Activated CD8-positive, alpha-beta memory T cell treated with anti-CD3 and anti-CD28 coated beads, Interleukin-2, amount 50 U/mL, for 24 hours (primary cell): Measurements from ENCODE around the gene MSRB1.

ENCODE experiments used
- DNase-seq: peaks from one replicate; pipeline ENCODE4 v3.0.0-alpha.2; 2020; ENCODE audit errors: extremely low read depth

Gene MSRB1, protein sequence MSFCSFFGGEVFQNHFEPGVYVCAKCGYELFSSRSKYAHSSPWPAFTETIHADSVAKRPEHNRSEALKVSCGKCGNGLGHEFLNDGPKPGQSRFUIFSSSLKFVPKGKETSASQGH

DNA sequence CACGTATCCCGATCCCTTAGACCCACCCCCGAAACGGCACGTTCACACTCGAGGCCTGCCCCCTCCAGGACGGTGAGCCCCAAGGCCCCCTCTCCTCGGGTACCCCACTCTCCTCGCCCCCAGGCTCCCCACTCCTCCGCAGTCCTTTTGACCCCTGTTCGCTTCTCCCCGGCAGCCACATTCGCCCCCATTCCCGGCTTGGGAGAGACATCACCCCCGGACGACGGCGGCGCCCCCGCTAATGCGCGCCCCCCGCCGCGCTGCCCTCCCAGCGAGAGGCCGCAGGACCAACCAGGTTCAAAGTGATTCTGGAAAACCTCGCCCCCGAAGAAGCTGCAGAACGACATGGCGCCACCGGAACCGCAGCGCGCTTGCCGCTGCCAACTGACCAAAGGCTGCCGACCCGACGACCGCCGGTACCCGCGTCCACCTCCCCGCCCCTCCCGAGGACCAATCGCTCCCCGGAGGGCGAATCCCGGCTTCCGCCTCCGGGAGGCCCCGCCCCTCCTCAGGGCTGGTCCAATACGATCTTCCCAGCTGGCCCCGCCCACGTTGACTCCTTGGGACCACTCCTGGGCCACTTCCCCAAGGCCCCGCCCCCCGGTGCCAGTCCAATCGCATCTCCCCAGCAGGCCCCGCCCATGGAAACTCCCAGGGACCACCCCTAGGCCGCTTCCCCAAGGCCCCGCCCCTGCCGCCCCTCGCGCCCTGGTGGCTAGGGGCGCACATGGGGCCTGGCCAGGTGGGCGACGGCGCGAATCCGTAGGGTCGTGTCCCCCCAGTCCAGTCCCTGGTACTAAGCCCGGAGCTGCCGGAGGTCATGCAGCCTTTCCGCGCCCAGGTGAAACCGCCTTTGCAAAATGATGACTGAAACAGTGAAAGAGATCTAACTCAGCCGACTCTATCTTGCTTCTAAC, at the start of gene MSRB1:
Gene MSRB1 (minus strand): TSS at position 390 of the 917 bp plus-strand sequence. CDS start 43 bp downstream, at position 347.
- peak; percentile 99 for DNase-seq

DNA sequence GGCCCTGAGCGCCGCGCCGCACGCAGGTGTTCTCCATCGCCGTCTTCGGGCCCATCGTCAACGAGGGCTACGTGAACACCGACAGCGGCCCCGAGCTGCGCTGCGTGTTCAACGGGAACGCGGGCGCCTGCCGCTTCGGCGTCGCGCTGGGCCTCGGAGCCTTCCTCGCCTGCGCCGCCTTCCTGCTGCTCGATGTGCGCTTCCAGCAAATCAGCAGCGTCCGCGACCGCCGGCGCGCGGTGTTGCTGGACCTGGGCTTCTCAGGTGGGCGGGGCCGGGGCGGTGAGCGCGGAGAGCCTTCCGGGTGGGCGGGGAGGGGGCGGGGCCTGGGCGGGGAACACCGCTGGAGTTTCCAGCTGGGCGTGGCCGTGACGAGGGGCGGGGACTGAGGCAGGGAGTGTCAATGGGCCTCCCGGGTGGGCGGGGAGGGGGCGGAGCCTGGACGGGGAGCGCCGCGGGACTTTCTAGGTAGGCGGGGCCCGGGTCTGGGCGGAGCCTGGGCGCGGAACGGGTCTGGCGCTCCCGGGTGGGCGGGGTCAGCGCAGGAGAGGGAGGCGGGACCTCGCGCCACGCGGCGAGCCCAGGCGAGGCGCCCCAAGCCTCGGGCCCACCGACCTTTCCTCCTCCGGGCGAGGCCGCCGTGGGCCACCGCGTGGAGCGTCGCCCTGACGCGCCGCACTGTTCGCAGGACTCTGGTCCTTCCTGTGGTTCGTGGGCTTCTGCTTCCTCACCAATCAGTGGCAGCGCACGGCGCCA, 49.1 kb upstream of the MSRB1 start:
- DNase-seq = peak; percentile 91

DNA sequence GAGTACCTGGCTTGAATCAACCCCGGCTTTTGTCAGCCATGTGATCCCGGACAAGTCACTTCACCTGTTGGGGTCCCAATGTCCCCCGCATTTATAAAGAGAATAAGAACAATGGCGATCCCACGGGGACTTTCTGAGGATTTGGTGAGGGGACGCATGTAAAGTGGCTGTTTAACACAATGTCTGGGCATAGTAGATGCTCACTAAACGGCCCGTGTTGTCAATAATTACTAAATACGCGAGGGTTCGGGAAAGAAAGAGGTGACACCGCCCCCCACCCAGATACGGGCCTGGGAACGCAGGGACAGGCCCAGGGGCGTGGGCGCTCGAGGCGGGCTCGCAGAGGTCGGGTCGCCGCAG, 48.6 kb upstream of the MSRB1 start:
- no peak for DNase-seq

DNA sequence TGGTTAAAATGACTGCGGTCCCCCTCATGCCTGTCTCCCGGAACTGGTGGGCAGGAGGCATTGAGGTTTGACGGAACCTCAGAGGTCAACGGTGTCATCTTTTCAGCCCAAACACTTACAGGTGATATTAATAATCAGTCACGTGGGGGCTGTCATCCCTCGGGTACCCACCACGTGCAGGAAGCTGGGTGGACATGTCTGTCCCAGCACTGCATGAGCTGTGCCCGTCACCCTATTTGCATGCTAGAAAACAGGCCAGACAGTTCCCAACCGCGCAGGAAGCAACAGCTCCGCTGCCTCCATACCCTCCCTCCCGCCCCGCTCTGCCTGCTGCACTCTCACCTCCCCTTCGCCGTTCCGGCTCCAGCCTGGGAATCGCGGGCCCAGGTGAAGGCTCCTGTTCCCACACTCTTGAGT, 48.1 kb upstream of the MSRB1 start:
- no peak for DNase-seq

DNA sequence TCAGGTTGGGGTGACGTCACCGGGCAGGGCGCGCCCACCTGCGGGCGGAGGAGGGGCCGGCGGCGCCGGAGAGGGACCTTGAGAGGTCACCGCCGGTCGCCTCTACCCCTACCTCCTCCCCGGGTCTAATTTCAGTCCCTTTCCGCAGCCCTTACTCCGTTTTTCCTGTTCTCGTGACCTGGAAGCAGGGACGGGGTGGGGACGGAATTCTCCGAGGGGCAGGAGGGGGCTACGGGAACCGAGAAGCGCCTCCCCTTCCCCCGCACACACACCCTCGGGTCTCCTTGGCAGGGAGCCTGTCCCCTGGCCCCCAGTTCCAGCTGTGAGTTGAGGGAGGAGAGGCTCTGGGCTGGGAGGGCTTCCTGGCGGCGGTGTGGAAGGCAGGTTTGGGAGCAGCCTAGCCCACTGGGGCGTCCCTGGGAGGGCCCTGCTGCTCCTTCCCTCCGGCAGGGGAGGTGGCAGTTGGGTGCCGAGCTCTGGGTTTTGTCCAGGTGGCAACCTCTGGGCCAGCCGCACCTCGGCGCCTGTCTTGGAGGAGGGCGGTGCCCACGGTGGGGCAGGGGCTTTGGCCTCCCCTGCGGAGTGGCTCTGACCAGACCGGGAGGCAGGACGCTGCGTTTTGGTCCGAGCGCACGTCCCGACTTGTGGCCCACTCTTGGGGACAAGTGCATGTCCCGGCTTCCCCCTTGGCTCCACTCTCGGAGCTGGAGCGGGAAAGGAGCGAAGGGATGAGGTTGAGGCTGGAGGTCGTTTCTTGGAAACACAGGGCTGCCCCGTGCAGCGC, 47.5 kb upstream of the MSRB1 start:
- no peak for DNase-seq

DNA sequence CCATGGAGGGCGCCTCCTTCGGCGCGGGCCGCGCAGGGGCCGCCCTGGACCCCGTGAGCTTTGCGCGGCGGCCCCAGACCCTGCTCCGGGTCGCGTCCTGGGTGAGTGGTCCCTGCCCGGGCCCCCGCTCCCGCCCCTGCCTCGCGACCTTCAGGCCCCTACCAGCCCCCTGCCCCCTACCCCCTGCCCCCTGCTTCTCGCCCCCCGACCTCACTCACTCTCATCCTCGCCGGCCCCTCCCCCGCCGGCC, 47.0 kb upstream of the MSRB1 start:
- DNase-seq = no peak

DNA sequence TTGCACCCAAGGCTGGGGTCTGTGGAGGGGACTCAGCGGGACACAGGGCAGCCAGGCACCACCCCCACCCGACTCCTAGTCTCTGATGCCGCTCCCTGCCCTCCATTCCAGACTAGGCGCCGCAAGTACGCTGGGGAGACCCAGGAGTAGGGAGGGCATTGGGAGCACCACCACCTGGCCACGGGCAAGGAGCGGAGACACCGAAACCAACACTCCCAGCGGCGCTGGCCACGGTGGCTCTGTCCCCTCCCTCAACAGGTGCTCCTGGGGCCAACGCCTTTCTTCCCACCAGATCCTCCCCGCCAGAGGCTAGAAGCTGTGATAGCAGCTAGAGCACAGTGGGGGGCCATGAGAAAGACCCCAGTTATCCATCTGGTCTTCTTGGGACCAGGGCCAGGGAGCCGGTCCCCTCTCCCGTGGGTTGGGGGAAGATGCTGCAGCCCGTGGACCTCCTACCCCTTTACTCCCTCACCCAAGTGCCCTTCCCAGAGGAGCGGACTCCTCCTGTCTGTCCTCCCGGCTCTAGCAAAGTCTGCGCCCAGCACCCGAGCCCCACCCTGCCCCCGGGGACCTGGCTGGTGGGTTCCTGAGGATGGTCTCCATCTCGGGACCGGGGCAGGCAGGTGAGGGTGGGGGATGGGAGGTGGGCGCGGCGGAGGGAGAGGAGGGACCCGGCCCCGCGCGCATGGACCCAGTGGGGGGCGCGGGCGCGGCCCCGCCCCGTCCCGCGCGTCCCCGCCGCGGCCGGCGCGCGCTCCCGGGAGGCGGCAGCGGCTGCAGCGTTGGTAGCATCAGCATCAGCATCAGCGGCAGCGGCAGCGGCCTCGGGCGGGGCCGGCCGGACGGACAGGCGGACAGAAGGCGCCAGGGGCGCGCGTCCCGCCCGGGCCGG, 46.5 kb upstream of the MSRB1 start, which contains the start of gene SYNGR3:
Gene SYNGR3 (plus strand): TSS at position 762 of the 892 bp plus-strand sequence. CDS start 133 bp downstream, outside the sequence.
- DNase-seq = no peak

DNA sequence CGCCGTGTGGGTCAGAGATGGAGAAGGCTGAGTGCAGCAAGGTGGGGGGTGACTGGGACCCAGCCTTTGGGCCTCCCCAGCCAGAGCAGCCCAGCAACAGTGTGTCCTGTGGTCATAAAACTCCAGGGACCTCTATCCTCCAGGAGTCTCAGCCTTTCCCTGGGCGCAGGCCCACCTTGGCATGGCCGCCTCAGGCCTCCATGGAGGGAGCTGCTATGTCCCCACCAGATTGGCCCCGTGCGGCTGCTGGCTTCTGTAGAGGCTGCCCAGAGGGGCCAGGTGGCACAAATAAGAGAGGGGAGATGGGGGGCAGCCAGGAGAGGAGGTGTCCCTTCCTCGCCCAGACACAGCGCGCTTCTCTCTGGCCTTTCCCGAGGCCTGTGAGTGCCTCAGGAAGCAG, 44.2 kb upstream of the MSRB1 start:
- no peak for DNase-seq

DNA sequence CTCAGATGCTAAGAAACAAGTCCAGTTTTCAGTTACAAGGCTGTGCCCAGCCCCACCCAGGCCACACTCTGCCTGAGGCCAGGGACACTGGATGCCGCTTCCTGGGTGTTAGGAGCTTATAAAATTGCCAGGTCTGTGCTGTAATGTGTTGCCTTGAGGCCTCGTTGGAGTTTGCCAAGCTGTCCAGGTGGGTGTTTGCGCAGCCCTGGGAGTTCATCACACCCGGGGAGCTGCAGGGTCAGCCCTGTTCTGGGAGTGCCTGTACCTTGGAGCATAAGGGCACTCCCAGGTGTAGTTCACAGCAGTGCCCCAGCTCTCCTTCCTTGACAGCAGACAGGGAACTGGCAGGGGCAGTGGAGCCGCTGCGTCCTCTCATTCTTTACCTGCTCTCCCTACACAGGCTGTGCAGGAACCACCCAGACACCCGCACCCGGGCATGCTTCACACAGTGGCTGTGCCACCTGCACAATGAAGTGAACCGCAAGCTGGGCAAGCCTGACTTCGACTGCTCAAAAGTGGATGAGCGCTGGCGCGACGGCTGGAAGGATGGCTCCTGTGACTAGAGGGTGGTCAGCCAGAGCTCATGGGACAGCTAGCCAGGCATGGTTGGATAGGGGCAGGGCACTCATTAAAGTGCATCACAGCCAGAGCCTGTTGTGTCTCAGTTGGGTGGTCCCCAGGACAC, 42.6 kb upstream of the MSRB1 start:
- no peak for DNase-seq

DNA sequence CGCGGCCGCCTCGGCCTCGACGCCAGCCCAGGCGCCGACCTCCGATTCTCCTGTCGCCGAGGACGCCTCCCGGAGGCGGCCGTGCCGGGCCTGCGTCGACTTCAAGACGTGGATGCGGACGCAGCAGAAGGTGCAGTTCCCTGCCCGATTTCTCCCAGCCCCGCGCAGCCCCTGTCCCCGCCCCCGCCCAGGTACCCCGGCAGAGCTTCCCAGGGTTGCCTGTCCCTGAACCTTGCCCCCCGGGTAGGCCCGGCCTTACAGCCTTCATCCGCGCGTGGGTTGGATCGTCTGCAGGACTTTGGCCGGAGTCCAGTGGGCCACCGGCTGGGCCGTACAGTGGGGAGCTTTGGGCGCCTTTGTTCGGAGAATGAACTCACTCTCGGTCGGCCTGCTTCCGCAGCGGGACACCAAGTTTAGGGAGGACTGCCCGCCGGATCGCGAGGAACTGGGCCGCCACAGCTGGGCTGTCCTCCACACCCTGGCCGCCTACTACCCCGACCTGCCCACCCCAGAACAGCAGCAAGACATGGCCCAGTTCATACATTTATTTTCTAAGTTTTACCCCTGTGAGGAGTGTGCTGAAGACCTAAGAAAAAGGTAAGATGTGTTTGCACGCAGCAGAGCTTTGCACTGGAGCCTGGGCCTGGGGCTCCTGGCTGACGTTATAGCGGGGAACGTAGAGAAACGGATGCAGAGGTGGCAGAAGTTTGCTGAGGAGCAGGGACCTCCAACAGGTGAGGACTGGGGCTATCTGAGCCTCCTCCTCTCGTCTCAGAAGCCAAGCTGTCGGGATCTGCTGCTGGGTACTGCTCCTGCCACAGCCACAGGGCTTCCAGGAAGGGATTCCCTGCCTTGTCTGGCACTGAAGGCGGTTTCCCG, 41.6 kb upstream of the MSRB1 start:
- DNase-seq = no peak

DNA sequence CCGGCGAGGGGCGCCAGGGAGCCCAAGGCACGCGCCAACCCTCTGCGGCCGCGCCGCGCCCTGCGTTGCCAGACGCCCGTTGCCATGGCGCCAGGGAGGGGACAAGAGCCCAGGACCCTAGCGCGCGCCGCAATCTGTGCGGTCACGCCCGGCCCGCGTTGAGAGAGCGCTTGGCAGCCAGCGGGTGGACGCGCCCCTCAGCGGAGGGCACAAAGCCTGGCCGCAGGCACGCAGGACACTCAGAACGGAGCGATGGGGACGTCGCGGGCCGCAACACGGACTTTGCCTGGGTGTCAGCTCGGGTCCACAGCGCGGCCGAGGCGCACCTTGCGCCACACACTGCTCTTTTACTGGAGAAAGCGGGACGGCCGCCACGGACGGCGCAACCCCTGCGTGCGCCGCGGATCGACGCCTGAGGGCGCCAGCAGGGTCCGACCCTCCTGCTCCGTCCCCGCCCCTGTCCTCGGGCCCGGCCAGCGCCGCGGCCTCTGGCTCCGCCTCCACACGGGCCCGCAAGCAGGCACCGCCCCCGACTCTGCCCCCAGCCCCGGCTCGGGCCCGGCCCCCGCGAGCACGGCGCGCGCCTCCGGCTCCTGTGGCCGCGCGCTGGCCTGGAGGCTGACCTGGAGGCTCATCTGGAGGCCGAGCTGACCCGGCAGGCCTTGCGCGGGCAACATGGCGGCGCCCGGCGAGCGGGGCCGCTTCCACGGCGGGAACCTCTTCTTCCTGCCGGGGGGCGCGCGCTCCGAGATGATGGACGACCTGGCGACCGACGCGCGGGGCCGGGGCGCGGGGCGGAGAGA, 40.7 kb upstream of the MSRB1 start, which contains the start of gene GFER:
Gene GFER (plus strand): TSS at position 650 of the 803 bp plus-strand sequence. CDS start 26 bp downstream, at position 676.
- no peak for DNase-seq

DNA sequence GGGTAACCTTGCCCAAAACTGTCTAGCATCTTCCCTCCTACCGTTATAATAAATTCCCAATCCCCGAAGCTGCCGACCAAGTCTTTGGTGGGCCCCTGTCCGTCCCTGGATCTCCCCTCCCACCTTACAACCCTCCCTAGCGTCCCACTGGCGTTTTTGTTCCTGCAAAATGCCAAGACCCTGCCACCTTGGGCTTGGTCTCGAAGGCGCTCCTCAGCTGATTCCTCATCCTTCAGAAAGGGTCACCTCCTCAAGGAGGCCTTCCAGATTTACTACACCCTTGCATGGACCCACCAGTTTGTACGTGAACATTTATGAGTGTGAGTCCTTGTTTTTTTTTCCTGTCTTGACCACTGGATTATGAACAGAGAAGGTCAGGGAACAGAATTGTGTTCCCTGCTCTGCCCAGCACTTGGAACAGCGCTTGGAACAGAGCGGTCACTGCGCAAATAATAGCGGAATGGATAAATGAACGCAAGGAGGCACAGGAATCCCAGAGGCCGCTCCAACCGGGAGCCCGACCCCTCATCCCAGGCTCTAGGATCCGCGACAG, 40.1 kb upstream of the MSRB1 start:
- DNase-seq = no peak

DNA sequence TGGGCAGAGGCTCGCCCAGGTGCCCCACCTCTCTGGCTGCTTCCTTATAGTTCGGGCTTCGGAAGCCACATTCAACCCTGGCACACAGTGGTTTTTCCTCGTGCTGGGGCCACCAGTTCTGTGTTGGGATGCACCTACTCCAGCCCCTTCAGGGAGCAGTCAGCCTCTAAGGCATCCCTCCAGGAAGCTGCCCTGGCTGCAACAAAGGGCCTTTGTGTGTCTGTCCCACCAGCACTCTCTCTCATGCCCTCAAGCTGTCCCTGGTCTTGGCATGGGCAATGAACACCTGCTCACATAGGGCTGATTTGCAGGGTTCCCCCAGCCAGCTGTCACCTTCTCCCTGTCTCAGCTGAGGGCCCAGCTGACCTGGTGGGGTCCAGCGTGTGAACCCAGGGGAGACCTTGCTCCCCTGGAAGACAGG, 39.0 kb upstream of the MSRB1 start:
- DNase-seq = no peak

DNA sequence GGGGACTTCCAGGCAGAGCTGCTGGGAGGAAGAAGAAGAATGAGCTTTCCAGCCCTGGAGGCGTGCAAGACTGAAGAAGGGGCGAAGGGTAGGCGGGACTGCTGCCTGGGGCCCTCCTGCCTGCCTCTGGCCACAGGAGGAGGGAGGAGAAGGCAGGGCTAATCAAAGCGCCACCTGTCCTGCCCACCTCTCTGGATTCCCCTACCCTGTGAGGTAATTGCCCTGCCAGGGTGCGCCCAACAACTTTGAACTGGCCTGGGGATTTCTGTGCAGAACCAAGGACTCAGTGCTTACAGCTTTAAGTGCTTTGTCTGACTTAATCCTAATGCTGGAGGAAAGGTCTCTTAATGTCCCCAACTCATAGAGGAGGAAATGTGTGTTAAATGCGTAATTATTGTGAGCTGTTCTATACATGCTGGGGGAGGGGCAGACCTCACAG, 38.4 kb upstream of the MSRB1 start, which contains the start of gene NOXO1:
Gene NOXO1 (minus strand): TSS at position 72 of the 439 bp plus-strand sequence. CDS start 290 bp downstream, outside the sequence.
- no peak for DNase-seq

DNA sequence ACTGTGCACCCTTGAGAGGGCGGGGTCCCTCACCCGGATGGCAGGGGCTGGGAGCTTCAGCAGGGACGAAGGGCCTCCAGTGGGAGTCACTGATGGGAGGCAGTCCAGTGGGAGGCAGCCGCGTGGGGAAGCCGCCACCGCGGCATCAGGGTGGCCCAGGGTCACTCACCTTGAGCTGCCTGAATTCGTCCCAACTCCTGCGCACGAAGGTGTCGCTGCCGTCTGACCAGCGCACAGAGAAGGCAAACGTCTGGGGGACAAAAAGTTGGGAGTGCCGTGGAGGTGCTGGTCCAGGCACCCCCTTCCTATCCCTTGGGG, 37.7 kb upstream of the MSRB1 start:
- no peak for DNase-seq

DNA sequence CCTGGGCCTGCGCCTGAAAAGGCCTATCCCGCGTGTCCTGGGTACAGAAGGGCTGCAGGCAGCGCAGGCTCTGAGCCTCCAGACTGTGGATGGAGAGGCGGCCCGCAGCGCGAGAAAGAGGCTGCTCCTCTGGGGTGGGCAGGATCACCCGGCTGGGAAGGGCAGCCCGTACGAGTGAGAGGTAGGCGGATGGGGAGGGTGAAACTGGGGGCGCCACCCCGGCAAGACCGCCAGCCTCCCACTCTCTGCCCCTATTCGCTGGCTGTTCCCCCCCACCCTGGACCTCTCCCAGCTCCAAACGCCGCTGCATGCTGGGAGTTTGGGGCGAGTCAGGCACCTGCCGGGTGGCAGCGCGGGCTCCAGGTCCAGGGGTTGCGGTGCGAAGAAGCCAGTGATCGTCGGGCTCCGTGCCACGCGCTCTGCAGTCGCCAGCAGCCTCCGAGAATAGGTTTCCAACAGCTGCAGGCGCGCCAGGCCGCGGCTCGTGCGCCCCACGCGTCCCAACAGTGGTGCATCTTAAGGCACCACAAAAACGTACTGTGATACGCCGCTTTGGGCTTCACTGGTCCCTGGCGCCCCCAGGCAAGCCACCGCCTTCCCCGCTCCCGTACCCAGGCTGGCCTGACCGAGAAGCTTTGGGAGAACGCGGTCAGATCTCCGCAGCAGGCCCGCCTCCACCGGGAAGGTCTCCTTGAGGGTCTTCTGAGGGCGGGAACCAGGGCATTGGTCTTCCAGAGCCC, 37.2 kb upstream of the MSRB1 start:
- no peak for DNase-seq

DNA sequence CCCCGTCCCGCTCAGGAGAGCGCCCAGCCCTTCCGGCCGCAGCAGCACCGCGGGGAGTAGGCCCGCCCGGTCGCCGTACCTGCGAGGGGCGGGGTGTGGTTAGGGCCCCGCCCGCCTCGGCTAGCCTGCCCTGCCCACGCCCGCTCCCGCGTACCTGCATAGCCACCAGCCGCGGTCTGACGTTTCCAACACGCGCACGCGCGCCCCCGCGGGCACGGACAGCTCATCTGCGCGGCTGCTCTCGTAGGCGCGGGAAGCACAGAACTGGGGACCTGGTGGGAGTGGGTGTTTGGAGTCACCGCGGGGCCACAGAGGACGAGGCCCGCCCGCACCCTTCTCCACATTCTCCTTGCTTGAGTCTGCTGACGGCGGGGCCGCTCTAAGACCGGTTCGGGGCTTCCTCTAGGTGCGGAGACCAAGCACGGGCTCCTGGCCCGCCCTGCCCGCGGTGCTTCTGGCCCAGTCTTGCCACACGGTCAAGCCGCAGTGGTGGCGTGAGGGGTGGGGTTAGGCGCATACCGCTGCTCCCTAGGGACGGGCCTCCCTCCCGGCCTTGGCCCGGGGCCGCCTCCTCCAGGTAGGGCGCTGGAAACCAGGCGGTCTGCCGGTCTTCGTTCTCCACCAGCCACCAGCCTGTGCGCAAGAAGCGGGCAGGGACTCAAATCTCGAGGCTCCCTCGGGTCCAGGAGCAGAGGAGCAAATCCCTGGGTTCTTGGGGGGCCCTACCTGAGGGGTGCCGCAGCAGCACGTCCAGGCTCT, 36.5 kb upstream of the MSRB1 start:
- no peak for DNase-seq
